ENCODE data around the gene CXCL17.

DNA sequence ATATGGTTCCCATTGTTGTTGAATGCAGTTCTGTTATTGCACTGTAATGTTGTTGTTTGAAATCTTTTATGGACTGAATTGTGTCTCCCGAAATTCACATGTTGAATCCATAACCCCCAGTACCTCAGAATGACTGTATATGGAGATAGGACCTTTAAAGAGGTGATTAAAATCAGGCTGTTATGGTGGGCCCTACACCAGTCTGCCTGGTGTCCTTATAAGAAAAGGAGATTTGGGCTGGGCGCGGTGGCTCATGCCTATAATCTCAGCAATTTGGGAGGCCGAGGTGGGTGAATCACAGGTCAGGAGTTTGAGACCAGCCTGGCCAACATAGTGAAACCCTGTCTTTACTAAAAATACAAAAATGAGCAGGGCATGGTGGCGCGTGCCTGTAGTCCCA is 7.4 kb downstream of the CXCL17 start:
- TF ChIP-seq, protein P1, sequence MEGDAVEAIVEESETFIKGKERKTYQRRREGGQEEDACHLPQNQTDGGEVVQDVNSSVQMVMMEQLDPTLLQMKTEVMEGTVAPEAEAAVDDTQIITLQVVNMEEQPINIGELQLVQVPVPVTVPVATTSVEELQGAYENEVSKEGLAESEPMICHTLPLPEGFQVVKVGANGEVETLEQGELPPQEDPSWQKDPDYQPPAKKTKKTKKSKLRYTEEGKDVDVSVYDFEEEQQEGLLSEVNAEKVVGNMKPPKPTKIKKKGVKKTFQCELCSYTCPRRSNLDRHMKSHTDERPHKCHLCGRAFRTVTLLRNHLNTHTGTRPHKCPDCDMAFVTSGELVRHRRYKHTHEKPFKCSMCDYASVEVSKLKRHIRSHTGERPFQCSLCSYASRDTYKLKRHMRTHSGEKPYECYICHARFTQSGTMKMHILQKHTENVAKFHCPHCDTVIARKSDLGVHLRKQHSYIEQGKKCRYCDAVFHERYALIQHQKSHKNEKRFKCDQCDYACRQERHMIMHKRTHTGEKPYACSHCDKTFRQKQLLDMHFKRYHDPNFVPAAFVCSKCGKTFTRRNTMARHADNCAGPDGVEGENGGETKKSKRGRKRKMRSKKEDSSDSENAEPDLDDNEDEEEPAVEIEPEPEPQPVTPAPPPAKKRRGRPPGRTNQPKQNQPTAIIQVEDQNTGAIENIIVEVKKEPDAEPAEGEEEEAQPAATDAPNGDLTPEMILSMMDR (IDR thresholded peaks at IDR 0.05): no peak
- TF ChIP-seq POLR2A (IDR thresholded peaks at IDR 0.05): no peak
